GM13976 (cell line): ENCODE results near the gene OPRL1.
A peak's percentile ranks its signal among the peaks of the same experiment; 100 is the strongest.

Experiments
- DNase-seq: peaks from one replicate; pipeline ENCODE4 v3.0.0; 2012; ENCODE audit warnings: low spot score
- CTCF ChIP-seq: IDR thresholded peaks from 2 replicates; pipeline ENCODE4 v1.5.1; 2012; ENCODE audit warnings: borderline replicate concordance, mild to moderate bottlenecking; ENCODE audit not compliant: insufficient read depth; ENCODE audit errors: extremely low read depth, missing control alignments, control extremely low read depth
- in situ Hi-C: fragments of 300-500 bp; cut with MboI; formaldehyde crosslinking; loops from one replicate; pipeline ENCODE4 v1.12.0; 2022; ENCODE audit warnings: low sequenced_read_pairs, mixed read lengths, inconsistent platforms; ENCODE audit not compliant: unreplicated experiment

Gene OPRL1

GRCh38 chr20:64095927-64096326 lies 16.0 kb downstream of the OPRL1 start:
- no peak for TF ChIP-seq CTCF
- in situ Hi-C loops = no loop called here
- no peak for DNase-seq

- in situ Hi-C loops = no loop called here
- no peak for TF ChIP-seq CTCF
- DNase-seq = no peak
Measured at GRCh38 chr20:64096535-64096934, 16.7 kb downstream of the OPRL1 start.

- in situ Hi-C loops = no loop called here
- no peak for DNase-seq
- no peak for TF ChIP-seq CTCF
Measured at GRCh38 chr20:64098471-64099013, 18.7 kb downstream of the OPRL1 start.

GRCh38 chr20:64099086-64099786 lies 19.4 kb downstream of the OPRL1 start:
- in situ Hi-C loops = no loop called here
- no peak for DNase-seq
- no peak for TF ChIP-seq CTCF

- in situ Hi-C loops = no loop called here
- no peak for TF ChIP-seq CTCF
- DNase-seq = peak; percentile 71
Measured at GRCh38 chr20:64099880-64100565, 20.1 kb downstream of the OPRL1 start.

- TF ChIP-seq CTCF = no peak
- no peak for DNase-seq
- in situ Hi-C loops = no loop called here
Measured at GRCh38 chr20:64100566-64100888, 20.6 kb downstream of the OPRL1 start.
